ENCODE measurements around the gene QPRT. TPM values are rescaled to one million over a fixed set of nuclear protein-coding genes. Genes with fewer than 3 reads are reported as not detected.
"Not testable (repeated sequence)": the region's sequence is repeated elsewhere in the genome, so short reads cannot be mapped to it uniquely, and the experiment has no call there.

QPRT gene
- total RNA-seq, 4 donors from 2014 or later: 2.2 to 5.5 (median 3.5) TPM

- Histone ChIP-seq H3K36me3 (no peaks in the 10 kb centered on the region), H3K4me1 (peaks cover 5% of the 10 kb centered on the region), H3K9me3 (no peaks in the 10 kb centered on the region), H3K27me3 (no peaks in the 10 kb centered on the region), H3K4me3 (no peak overlapping the region), H3K27ac (no peak overlapping the region)
- no peak for TF ChIP-seq POLR2AphosphoS5 (IDR thresholded peaks at IDR 0.05)
- no peak for TF ChIP-seq CTCF (IDR thresholded peaks at IDR 0.05)
- no peak for TF ChIP-seq EP300 (IDR thresholded peaks at IDR 0.05)
- TF ChIP-seq POLR2A (IDR thresholded peaks at IDR 0.05): no peak
- no peak for DNase-seq (ENCODE audit: low spot score in 2 of 2)
- 85% methylated on average over 9 of the region's 9 CpGs for WGBS
Observed at GRCh38 chr16:29683543-29684090, 4.6 kb downstream of the QPRT start.

DNA sequence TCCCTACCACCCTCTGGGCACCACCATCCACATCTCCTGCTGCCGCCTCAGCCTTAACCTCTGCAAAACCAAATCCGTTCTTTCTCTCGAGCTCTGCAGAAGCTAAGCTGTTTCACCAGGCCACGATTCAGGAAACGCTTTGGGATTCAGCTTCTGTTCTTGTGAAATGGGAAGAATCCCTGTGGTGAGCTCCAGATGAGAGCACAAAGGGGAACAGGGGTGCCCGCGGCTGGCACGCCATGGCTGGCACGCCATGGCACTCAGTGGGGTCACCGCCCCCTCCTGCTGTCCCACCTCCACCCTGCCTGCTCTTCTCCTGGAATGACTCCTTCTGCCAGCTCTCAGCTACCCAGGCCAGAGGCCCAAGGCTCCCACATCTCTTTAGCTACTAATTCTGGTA lies 5.7 kb downstream of the QPRT start:
- no peak overlapping the region for H3K4me3 ChIP-seq
- no peak for DNase-seq (ENCODE audit: low spot score in 2 of 2)
- no peaks in the 10 kb centered on the region for H3K27me3 ChIP-seq
- H3K9me3 ChIP-seq: no peaks in the 10 kb centered on the region
- 94% methylated on average over 10 of the region's 10 CpGs for WGBS
- no peak for TF ChIP-seq POLR2AphosphoS5 (IDR thresholded peaks at IDR 0.05)
- TF ChIP-seq EP300 (IDR thresholded peaks at IDR 0.05): no peak
- TF ChIP-seq POLR2A (IDR thresholded peaks at IDR 0.05): no peak
- no peak for TF ChIP-seq CTCF (IDR thresholded peaks at IDR 0.05)
- H3K27ac ChIP-seq: no peak overlapping the region
- H3K36me3 ChIP-seq: no peaks in the 10 kb centered on the region
- H3K4me1 ChIP-seq: no peaks in the 10 kb centered on the region

GRCh38 chr16:29686740-29687332 lies 7.9 kb downstream of the QPRT start:
- H3K9me3 ChIP-seq: no peaks in the 10 kb centered on the region
- H3K4me3 ChIP-seq: no peak overlapping the region
- DNase-seq (ENCODE audit: low spot score in 2 of 2): no peak
- H3K27ac ChIP-seq: no peak overlapping the region
- H3K4me1 ChIP-seq: no peaks in the 10 kb centered on the region
- TF ChIP-seq POLR2A (IDR thresholded peaks at IDR 0.05) (no peak), EP300 (IDR thresholded peaks at IDR 0.05) (no peak), POLR2AphosphoS5 (IDR thresholded peaks at IDR 0.05) (no peak), CTCF (IDR thresholded peaks at IDR 0.05) (no peak)
- WGBS: 86% methylated on average over 9 of the region's 9 CpGs
- H3K27me3 ChIP-seq: no peaks in the 10 kb centered on the region
- no peaks in the 10 kb centered on the region for H3K36me3 ChIP-seq

GRCh38 chr16:29687755-29688154 lies 8.8 kb downstream of the QPRT start:
- no peak overlapping the region for H3K27ac ChIP-seq
- DNase-seq (ENCODE audit: low spot score in 2 of 2): no peak
- no peak for TF ChIP-seq CTCF (IDR thresholded peaks at IDR 0.05)
- TF ChIP-seq POLR2A (IDR thresholded peaks at IDR 0.05): no peak
- no peak for TF ChIP-seq EP300 (IDR thresholded peaks at IDR 0.05)
- TF ChIP-seq POLR2AphosphoS5 (IDR thresholded peaks at IDR 0.05): no peak
- H3K36me3 ChIP-seq: no peaks in the 10 kb centered on the region
- WGBS: 64% methylated on average over 2 of the region's 2 CpGs
- H3K27me3 ChIP-seq: no peaks in the 10 kb centered on the region
- H3K4me1 ChIP-seq: no peaks in the 10 kb centered on the region
- H3K9me3 ChIP-seq: no peaks in the 10 kb centered on the region
- H3K4me3 ChIP-seq: no peak overlapping the region

GRCh38 chr16:29688172-29688571 lies 9.2 kb downstream of the QPRT start:
- H3K27ac ChIP-seq: no peak overlapping the region
- no peak for TF ChIP-seq POLR2A (IDR thresholded peaks at IDR 0.05)
- TF ChIP-seq POLR2AphosphoS5 (IDR thresholded peaks at IDR 0.05): no peak
- no peak for TF ChIP-seq EP300 (IDR thresholded peaks at IDR 0.05)
- TF ChIP-seq CTCF (IDR thresholded peaks at IDR 0.05): no peak
- H3K9me3 ChIP-seq: no peaks in the 10 kb centered on the region

GRCh38 chr16:29689490-29690351 lies 10.7 kb downstream of the QPRT start:
- not testable (repeated sequence) for H3K27ac ChIP-seq, H3K27me3 ChIP-seq
- 88% methylated on average over 23 of the region's 23 CpGs for WGBS

More at GRCh38 chr16:29688172-29688571, 9.2 kb downstream of the QPRT start:
- no peak for DNase-seq (ENCODE audit: low spot score in 2 of 2)
- H3K4me1 ChIP-seq: no peaks in the 10 kb centered on the region
- no peak overlapping the region for H3K4me3 ChIP-seq
- WGBS: 82% methylated on average over 5 of the region's 5 CpGs
- no peaks in the 10 kb centered on the region for H3K27me3 ChIP-seq
- H3K36me3 ChIP-seq: no peaks in the 10 kb centered on the region

GRCh38 chr16:29692606-29693005 lies 13.6 kb downstream of the QPRT start:
- H3K36me3 ChIP-seq; DNase-seq (ENCODE audit: low spot score in 2 of 2); H3K4me3 ChIP-seq; H3K27me3 ChIP-seq; H3K9me3 ChIP-seq; H3K4me1 ChIP-seq; H3K27ac ChIP-seq: not testable (repeated sequence)
- WGBS: 97% methylated on average over 26 of the region's 26 CpGs

More at GRCh38 chr16:29689490-29690351, 10.7 kb downstream of the QPRT start:
- not testable (repeated sequence) for H3K4me3 ChIP-seq; H3K9me3 ChIP-seq; H3K4me1 ChIP-seq; H3K36me3 ChIP-seq; DNase-seq (ENCODE audit: low spot score in 2 of 2)

All from suprapubic skin (tissue), 4 donors.